GM12872 (cell line): ENCODE results near the gene CCDC63.

Source experiments
- CTCF ChIP-seq: IDR thresholded peaks from 3 replicates; pipeline ENCODE4 v1.5.1; 2011; ENCODE audit warnings: low read depth, mild to moderate bottlenecking, low read length, moderate library complexity; ENCODE audit not compliant: insufficient read depth

CCDC63 gene

GRCh38 chr12:110906083-110906482 is 59.3 kb downstream of the CCDC63 start:
- TF ChIP-seq CTCF: peak; percentile 44; the same call in 2 of the 3 replicates

- no peak for TF ChIP-seq CTCF
Measured at GRCh38 chr12:110906516-110906915, 59.7 kb downstream of the CCDC63 start.

- no peak for TF ChIP-seq CTCF
Measured at GRCh38 chr12:110906985-110907384, 60.2 kb downstream of the CCDC63 start.

- TF ChIP-seq CTCF: no peak
Measured at GRCh38 chr12:110907583-110907982, 60.8 kb downstream of the CCDC63 start.

GRCh38 chr12:110908377-110909152 is 61.8 kb downstream of the CCDC63 start:
- TF ChIP-seq CTCF: no peak

- no peak for TF ChIP-seq CTCF
Measured at GRCh38 chr12:110912263-110912662, 65.5 kb downstream of the CCDC63 start.

- no peak for TF ChIP-seq CTCF
Measured at GRCh38 chr12:110913119-110914056, 66.6 kb downstream of the CCDC63 start.
